ENCODE measurements around the gene SH3BGR. TPM values are rescaled to one million over a fixed set of nuclear protein-coding genes. Genes with fewer than 3 reads are reported as not detected.

The SH3BGR gene
- 3.6 and 5.3 TPM in 2 replicates for total RNA-seq

GRCh38 chr21:39451332-39452206 is at the start of gene SH3BGR:
TSS of gene SH3BGR (plus strand) at chr21:39451970. CDS start at chr21:39452097, 127 bp downstream.

GRCh38 chr21:39445321-39446269 is 6.2 kb upstream of the SH3BGR start, which contains the start of gene LCA5L:
TSS of gene LCA5L (minus strand) at chr21:39445778. CDS start at chr21:39428493, 17,285 bp downstream.

Other genes starting within 250 kb of the SH3BGR start
- 20.3 and 23.1 TPM in 2 replicates for gene BRWD1, start 138.3 kb upstream of the SH3BGR start, total RNA-seq
- gene HMGN1, start 102.9 kb upstream of the SH3BGR start, total RNA-seq, result 112 and 120 TPM in 2 replicates
- gene LCA5L, start 6.2 kb upstream of the SH3BGR start, total RNA-seq, result not detected in 2 replicates
- gene B3GALT5, start 161.0 kb downstream of the SH3BGR start, total RNA-seq, result not detected in 2 replicates

All from cardiac atrium fibroblast (primary cell).